Measurements from ENCODE around the gene C1orf174.
A peak's percentile ranks its signal among the peaks of the same experiment; 100 is the strongest.

- TF ChIP-seq POLR2A (IDR thresholded peaks at IDR 0.05): no peak
- TF ChIP-seq CTCF (IDR thresholded peaks at IDR 0.05): peak in 1 of 6 experiments; percentile 20
Observed at GRCh38 chr1:3858231-3858981, 41.7 kb downstream of the C1orf174 start.
